GM12891 (cell line): ENCODE data around the gene CDKL5.

Experiments
- DNase-seq: peaks from one replicate; pipeline ENCODE4 v3.0.0; 2011; ENCODE audit warnings: low spot score; ENCODE audit not compliant: insufficient read length
- FAIRE-seq: peaks from 2 replicates; lab custom pipeline; 2011; peaks lifted over from hg19 to GRCh38; lab: Jason Lieb, UNC
- PAX5 ChIP-seq: IDR thresholded peaks from 2 replicates; pipeline ENCODE4 v1.6.1; 2011; ENCODE audit warnings: low read length, moderate library complexity, mild to moderate bottlenecking; ENCODE audit not compliant: insufficient read depth, severe bottlenecking
- POLR2A ChIP-seq: IDR thresholded peaks from 2 replicates; pipeline ENCODE4 v1.6.1; 2011; ENCODE audit warnings: low read depth, low read length, control low read depth
- POLR2AphosphoS5 ChIP-seq: IDR thresholded peaks from 2 replicates; pipeline ENCODE4 v1.6.1; 2011; ENCODE audit warnings: low read depth, low read length, control low read depth
- POU2F2 ChIP-seq: IDR thresholded peaks from 2 replicates; pipeline ENCODE4 v1.6.1; 2011; ENCODE audit warnings: low read depth, mild to moderate bottlenecking, control low read depth, low read length, moderate library complexity
- SPI1 ChIP-seq: IDR thresholded peaks from 2 replicates; pipeline ENCODE4 v1.6.1; 2011; ENCODE audit warnings: low read depth, low read length, control low read depth
- TAF1 ChIP-seq: IDR thresholded peaks from 2 replicates; pipeline ENCODE4 v1.6.1; 2011; ENCODE audit warnings: low read depth, low read length, control low read depth

CDKL5 gene

GRCh38 chrX:18596096-18596495, 170.7 kb downstream of the CDKL5 start:
- no peak for DNase-seq
- TF ChIP-seq POU2F2 (no peak), SPI1 (no peak), POLR2AphosphoS5 (no peak), POLR2A (no peak), TAF1 (no peak), PAX5 (no peak)

GRCh38 chrX:18598413-18598812, 173.0 kb downstream of the CDKL5 start:
- no peak for DNase-seq
- TF ChIP-seq POLR2A (no peak), PAX5 (no peak), TAF1 (no peak), POU2F2 (no peak), POLR2AphosphoS5 (no peak), SPI1 (no peak)
- no peak for FAIRE-seq

More at GRCh38 chrX:18596096-18596495, 170.7 kb downstream of the CDKL5 start:
- FAIRE-seq: no peak

- TF ChIP-seq POLR2A (no peak), PAX5 (no peak), POU2F2 (no peak), TAF1 (no peak), POLR2AphosphoS5 (no peak), SPI1 (no peak)
- FAIRE-seq: no peak
- DNase-seq: no peak
Observed at GRCh38 chrX:18607966-18608365, 182.6 kb downstream of the CDKL5 start.

GRCh38 chrX:18613930-18614639, 188.7 kb downstream of the CDKL5 start:
- FAIRE-seq: no peak
- TF ChIP-seq SPI1 (no peak), PAX5 (no peak), POLR2A (no peak), TAF1 (no peak), POU2F2 (no peak)

GRCh38 chrX:18616688-18617406, 191.4 kb downstream of the CDKL5 start:
- TF ChIP-seq PAX5 (no peak), POU2F2 (no peak)
- no peak for FAIRE-seq
- no peak for DNase-seq

More at GRCh38 chrX:18613930-18614639, 188.7 kb downstream of the CDKL5 start:
- DNase-seq: no peak

- DNase-seq (no peak), FAIRE-seq (no peak)
- TF ChIP-seq POLR2A (no peak), PAX5 (no peak), TAF1 (no peak), POU2F2 (no peak), POLR2AphosphoS5 (no peak), SPI1 (no peak)
Observed at GRCh38 chrX:18617407-18617750, 192.0 kb downstream of the CDKL5 start.

GRCh38 chrX:18619288-18619687, 193.9 kb downstream of the CDKL5 start:
- TF ChIP-seq POLR2AphosphoS5 (no peak), TAF1 (no peak), PAX5 (no peak), POU2F2 (no peak), POLR2A (no peak), SPI1 (no peak)
- FAIRE-seq (no peak), DNase-seq (no peak)

GRCh38 chrX:18620349-18620748, 194.9 kb downstream of the CDKL5 start:
- FAIRE-seq (peak; percentile 31), DNase-seq (no peak)
- TF ChIP-seq PAX5 (peak; percentile 39), POLR2AphosphoS5 (no peak)

- FAIRE-seq: peak; percentile 47
- no peak for DNase-seq
Observed at GRCh38 chrX:18624599-18624998, 199.2 kb downstream of the CDKL5 start.

GRCh38 chrX:18630934-18631333, 205.5 kb downstream of the CDKL5 start:
- no peak for TF ChIP-seq PAX5
- TF ChIP-seq TAF1: no peak
- TF ChIP-seq SPI1: no peak
- TF ChIP-seq POLR2A: no peak
- no peak for TF ChIP-seq POU2F2
- DNase-seq: no peak
- FAIRE-seq: no peak

More at GRCh38 chrX:18624599-18624998, 199.2 kb downstream of the CDKL5 start:
- TF ChIP-seq SPI1: no peak
- TF ChIP-seq POU2F2: no peak
- TF ChIP-seq POLR2A: no peak
- TF ChIP-seq POLR2AphosphoS5: no peak
- TF ChIP-seq PAX5: no peak
- no peak for TF ChIP-seq TAF1

GRCh38 chrX:18638398-18638797, 213.0 kb downstream of the CDKL5 start:
- FAIRE-seq: no peak
- DNase-seq: no peak
- no peak for TF ChIP-seq TAF1
- no peak for TF ChIP-seq POU2F2
- no peak for TF ChIP-seq SPI1
- TF ChIP-seq POLR2AphosphoS5: no peak
- TF ChIP-seq POLR2A: no peak
- no peak for TF ChIP-seq PAX5
